ENCODE measurements around the gene TMEFF2. TPM values are rescaled to one million over a fixed set of nuclear protein-coding genes. Genes with fewer than 3 reads are reported as not detected.
"Not testable (repeated sequence)": the region's sequence is repeated elsewhere in the genome, so short reads cannot be mapped to it uniquely, and the experiment has no call there.

The TMEFF2 gene
- total RNA-seq, 2 donors from 2014 or later: 0.21 TPM; not detected in 1

DNA sequence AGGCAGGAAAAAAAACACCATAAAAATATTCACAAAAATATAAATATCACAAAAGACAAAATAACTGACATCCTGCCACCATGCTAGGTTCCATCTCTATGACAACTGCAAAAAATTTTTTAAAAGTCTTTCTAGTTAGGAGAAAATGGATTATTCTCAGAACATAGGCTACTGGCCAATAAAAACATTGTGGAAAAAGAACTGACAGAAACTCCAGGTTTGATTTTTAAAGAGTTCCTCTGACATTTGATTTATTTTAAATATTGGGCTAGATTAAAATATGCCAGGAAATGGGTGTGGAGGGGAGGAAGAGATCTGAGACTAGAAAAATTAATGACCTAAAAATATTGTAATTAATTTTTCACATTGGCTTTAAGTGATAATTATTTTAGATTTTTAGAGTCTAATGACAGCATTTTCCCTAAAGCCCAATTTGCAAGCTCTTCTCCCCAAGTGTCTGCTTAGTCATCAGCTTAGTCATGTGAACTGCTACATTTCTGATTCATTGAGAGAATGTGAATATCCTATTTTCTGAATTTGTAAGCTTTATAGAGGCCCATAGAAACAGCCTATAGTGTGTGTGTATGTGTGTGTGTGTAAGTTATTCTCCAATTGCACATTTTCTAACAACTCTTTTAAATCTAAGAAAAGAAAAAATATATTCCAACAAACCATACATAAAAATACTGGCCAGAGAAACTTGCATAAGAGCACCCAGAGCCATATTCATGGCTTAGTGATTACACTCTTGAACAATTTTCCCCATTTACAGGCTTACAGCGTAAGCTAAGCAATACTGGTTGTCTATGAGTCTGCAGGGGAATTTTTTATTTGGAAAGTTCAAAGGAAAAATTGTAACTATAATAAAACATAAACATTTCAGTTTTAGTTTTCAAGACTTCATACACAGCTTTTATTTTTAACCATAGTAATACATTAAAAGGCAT is 48.4 kb downstream of the TMEFF2 start:
- Histone ChIP-seq H3K4me3 (no peak overlapping the region), H3K4me1 (ENCODE audit: control insufficient read depth in 1 of 2, low read depth in 2 of 2) (peaks cover 8 to 17% of the 10 kb centered on the region in 2 donors), H3K9me3 (no peaks in the 10 kb centered on the region), H3K27ac (no peak overlapping the region), H3K27me3 (replicated peaks; ENCODE audit: insufficient read depth) (no peaks in the 10 kb centered on the region), H3K36me3 (no peaks in the 10 kb centered on the region)
- no peak for DNase-seq (ENCODE audit: low spot score)
- no peak for TF ChIP-seq CTCF (IDR thresholded peaks at IDR 0.05)
- no peak for ATAC-seq (ENCODE audit: insufficient number of reproducible peaks, low FRiP score, low read depth)

GRCh38 chr2:192145496-192145895 is 49.2 kb downstream of the TMEFF2 start:
- ATAC-seq (ENCODE audit: insufficient number of reproducible peaks, low FRiP score, low read depth) (no peak), DNase-seq (ENCODE audit: low spot score) (no peak)
- TF ChIP-seq CTCF (IDR thresholded peaks at IDR 0.05): no peak
- H3K4me1 ChIP-seq (ENCODE audit: control insufficient read depth in 1 of 2, low read depth in 2 of 2): peaks cover 8 to 17% of the 10 kb centered on the region in 2 donors
- no peaks in the 10 kb centered on the region for H3K9me3 ChIP-seq
- no peak overlapping the region for H3K4me3 ChIP-seq
- H3K27me3 ChIP-seq (replicated peaks; ENCODE audit: insufficient read depth): no peaks in the 10 kb centered on the region
- no peak overlapping the region for H3K27ac ChIP-seq
- no peaks in the 10 kb centered on the region for H3K36me3 ChIP-seq

GRCh38 chr2:192140236-192140839 is 54.4 kb downstream of the TMEFF2 start:
- no peak overlapping the region for H3K4me3 ChIP-seq
- H3K27ac ChIP-seq: no peak overlapping the region
- no peak for TF ChIP-seq CTCF (IDR thresholded peaks at IDR 0.05)
- no peaks in the 10 kb centered on the region for H3K9me3 ChIP-seq
- ATAC-seq (ENCODE audit: insufficient number of reproducible peaks, low FRiP score, low read depth): no peak
- no peaks in the 10 kb centered on the region for H3K27me3 ChIP-seq (replicated peaks; ENCODE audit: insufficient read depth)
- DNase-seq (ENCODE audit: low spot score): no peak
- H3K36me3 ChIP-seq: no peaks in the 10 kb centered on the region
- no peaks in the 10 kb centered on the region for H3K4me1 ChIP-seq (ENCODE audit: control insufficient read depth in 1 of 2, low read depth in 2 of 2)

GRCh38 chr2:192139813-192140212 is 54.9 kb downstream of the TMEFF2 start:
- Histone ChIP-seq H3K9me3 (no peaks in the 10 kb centered on the region), H3K4me1 (ENCODE audit: control insufficient read depth in 1 of 2, low read depth in 2 of 2) (no peaks in the 10 kb centered on the region), H3K4me3 (no peak overlapping the region), H3K27ac (no peak overlapping the region), H3K27me3 (replicated peaks; ENCODE audit: insufficient read depth) (no peaks in the 10 kb centered on the region), H3K36me3 (no peaks in the 10 kb centered on the region)
- DNase-seq (ENCODE audit: low spot score) (no peak), ATAC-seq (ENCODE audit: insufficient number of reproducible peaks, low FRiP score, low read depth) (no peak)
- no peak for TF ChIP-seq CTCF (IDR thresholded peaks at IDR 0.05)

GRCh38 chr2:192137451-192137850 is 57.3 kb downstream of the TMEFF2 start:
- DNase-seq (ENCODE audit: low spot score) (no peak), ATAC-seq (ENCODE audit: insufficient number of reproducible peaks, low FRiP score, low read depth) (no peak)
- Histone ChIP-seq H3K27me3 (replicated peaks; ENCODE audit: insufficient read depth) (no peaks in the 10 kb centered on the region), H3K27ac (no peak overlapping the region), H3K36me3 (no peaks in the 10 kb centered on the region), H3K4me1 (ENCODE audit: control insufficient read depth in 1 of 2, low read depth in 2 of 2) (no peaks in the 10 kb centered on the region), H3K4me3 (no peak overlapping the region), H3K9me3 (no peaks in the 10 kb centered on the region)
- no peak for TF ChIP-seq CTCF (IDR thresholded peaks at IDR 0.05)

- not testable (repeated sequence) for H3K9me3 ChIP-seq; H3K36me3 ChIP-seq; ATAC-seq (ENCODE audit: insufficient number of reproducible peaks, low FRiP score, low read depth); H3K27me3 ChIP-seq (replicated peaks; ENCODE audit: insufficient read depth); H3K4me3 ChIP-seq; H3K4me1 ChIP-seq (ENCODE audit: control insufficient read depth in 1 of 2, low read depth in 2 of 2); H3K27ac ChIP-seq; DNase-seq (ENCODE audit: low spot score)
Measured at GRCh38 chr2:192132604-192133003, 62.1 kb downstream of the TMEFF2 start.

DNA sequence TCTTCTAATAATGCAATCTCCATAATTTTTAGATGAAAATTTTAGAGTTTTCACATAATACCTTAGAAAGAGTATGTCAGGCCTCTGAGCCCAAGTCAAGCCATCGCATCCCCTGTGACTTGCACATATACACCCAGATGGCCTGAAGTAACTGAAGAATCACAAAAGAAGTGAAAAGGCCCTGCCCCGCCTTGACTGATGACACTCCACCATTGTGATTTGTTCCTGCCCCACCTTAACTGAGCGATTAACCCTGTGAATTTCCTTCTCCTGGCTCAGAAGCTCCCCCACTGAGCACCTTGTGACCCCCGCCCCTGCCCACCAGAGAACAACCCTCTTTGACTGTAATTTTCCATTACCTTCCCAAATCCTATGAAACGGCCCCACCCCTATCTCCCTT is 64.4 kb downstream of the TMEFF2 start:
- not testable (repeated sequence) for ATAC-seq (ENCODE audit: insufficient number of reproducible peaks, low FRiP score, low read depth); H3K27me3 ChIP-seq (replicated peaks; ENCODE audit: insufficient read depth); H3K4me1 ChIP-seq (ENCODE audit: control insufficient read depth in 1 of 2, low read depth in 2 of 2); H3K9me3 ChIP-seq; H3K36me3 ChIP-seq; H3K4me3 ChIP-seq; DNase-seq (ENCODE audit: low spot score); H3K27ac ChIP-seq

Data from thoracic aorta (tissue), 2 donors.